Transverse colon (tissue), 4 donors: Measurements from ENCODE around the gene ELAVL3.

Experiments
- CTCF ChIP-seq, 5 experiments: fragments of 200-600 bp in 3 of 5; fragments of 450-650 bp in 2 of 5; sonication (generic) in 3 of 5; IDR thresholded peaks; 1 replicate in 2 of 5; 2 replicates in 3 of 5; pipeline ENCODE4 v1.5.1; 2016 to 2017; ENCODE audit warnings: antibody characterized with exemption in 5 of 5, inconsistent platforms in 3 of 5, mild to moderate bottlenecking in 2 of 5, moderate library complexity in 1 of 5
- EP300 ChIP-seq: sonication (generic); formaldehyde crosslinking; IDR thresholded peaks from one replicate; pipeline ENCODE4 v1.6.1; 2017; ENCODE audit warnings: antibody characterized with exemption, low read depth
- POLR2A ChIP-seq: fragments of 450-650 bp; IDR thresholded peaks from one replicate; pipeline ENCODE4 v1.6.1; 2016; ENCODE audit warnings: antibody characterized with exemption, mild to moderate bottlenecking, moderate library complexity
- POLR2AphosphoS5 ChIP-seq, 3 donors: sonication (generic); formaldehyde crosslinking; IDR thresholded peaks; one replicate each; pipeline ENCODE4 v1.6.1; 2016; ENCODE audit warnings: antibody characterized with exemption in 3 of 3

GRCh38 chr19:11420429-11421370 is 60.1 kb downstream of the ELAVL3 start:
- no peak for TF ChIP-seq CTCF (IDR thresholded peaks at IDR 0.05)
- no peak for TF ChIP-seq POLR2AphosphoS5 (IDR thresholded peaks at IDR 0.05)
- no peak for TF ChIP-seq POLR2A
- no peak for TF ChIP-seq EP300
